H1 (cell line): Measurements from ENCODE around the gene HSCB. TPM values are rescaled to one million over a fixed set of nuclear protein-coding genes. Genes with fewer than 3 reads are reported as not detected.

Experiments used
- CHD7 ChIP-seq: fragments of 300-600 bp; sonication (generic); IDR thresholded peaks from 2 replicates; pipeline ENCODE4 v1.7.1; 2012; ENCODE audit warnings: low read length, moderate library complexity, mild to moderate bottlenecking, inconsistent platforms; ENCODE audit not compliant: insufficient replicate concordance
- EGR1 ChIP-seq: IDR thresholded peaks from 2 replicates; pipeline ENCODE4 v1.6.1; 2011; ENCODE audit warnings: low read depth, low read length, borderline replicate concordance
- EP300 ChIP-seq, 2 experiments: IDR thresholded peaks; 1 replicate in 1 of 2; 2 replicates in 1 of 2; pipeline ENCODE4 v1.6.1; 2011 to 2012; ENCODE audit warnings: low read depth in 2 of 2, low read length in 2 of 2, mild to moderate bottlenecking in 2 of 2, borderline replicate concordance in 1 of 2, inconsistent platforms in 1 of 2, moderate library complexity in 1 of 2
- FOSL1 ChIP-seq: IDR thresholded peaks from 2 replicates; pipeline ENCODE4 v1.6.1; 2011; ENCODE audit warnings: mild to moderate bottlenecking, low read depth, low read length, moderate library complexity; ENCODE audit not compliant: insufficient read depth
- HDAC2 ChIP-seq, 2 experiments: fragments of 300-600 bp in 1 of 2; sonication (generic) in 1 of 2; IDR thresholded peaks; 2 replicates each; pipeline ENCODE4 v1.6.1; 2011 to 2012; ENCODE audit warnings: low read depth in 2 of 2, low read length in 2 of 2, mild to moderate bottlenecking in 2 of 2, moderate library complexity in 2 of 2, borderline replicate concordance in 1 of 2, inconsistent platforms in 1 of 2
- MAFK ChIP-seq: IDR thresholded peaks from 2 replicates; pipeline ENCODE4 v1.6.1; 2012; ENCODE audit warnings: low read depth, mild to moderate bottlenecking, improper control_type of control experiment, low read length
- PHF8 ChIP-seq: fragments of 200-600 bp; sonication (generic); conservative IDR thresholded peaks from 2 replicates; pipeline ENCODE4 v1.7.1; 2012; ENCODE audit warnings: low read depth, mild to moderate bottlenecking, inconsistent platforms, low read length, moderate library complexity
- POU5F1 ChIP-seq: IDR thresholded peaks from 2 replicates; pipeline ENCODE4 v1.6.1; 2011; ENCODE audit warnings: low read depth, mild to moderate bottlenecking, low read length, moderate library complexity
- SUZ12 ChIP-seq: fragments of 200-600 bp; sonication (generic); IDR thresholded peaks from 2 replicates; pipeline ENCODE4 v1.6.1; 2012; ENCODE audit warnings: mild to moderate bottlenecking, inconsistent platforms, low read length, moderate library complexity, mixed read lengths
- TAF7 ChIP-seq: optimal IDR thresholded peaks from 2 replicates; pipeline ENCODE3; 2011; ENCODE audit warnings: low read depth, mild to moderate bottlenecking, inconsistent platforms, low read length, moderate library complexity, borderline replicate concordance
- TBP ChIP-seq: IDR thresholded peaks from 2 replicates; pipeline ENCODE4 v1.6.1; 2011; ENCODE audit warnings: low read depth, low read length, improper control_type of control experiment
- YY1 ChIP-seq: IDR thresholded peaks from 2 replicates; pipeline ENCODE4 v1.6.1; 2011; ENCODE audit warnings: low read depth, mild to moderate bottlenecking, low read length
- polyA plus RNA-seq, 7 experiments: library from polyadenylated mRNA; depleted of rRNA in 3 of 7; stranded (reverse) in 5 of 7; unstranded in 2 of 7; fragments of >200 nt in 5 of 7; fragments of 200-250 nt in 2 of 7; gene quantifications; 1 replicate in 5 of 7; 2 replicates in 1 of 7; 4 replicates in 1 of 7; pipeline versions ENCODE4 v1.2.1 to v1.2.3, GENCODE V29; 2011 to 2013; ENCODE audit warnings: missing spikeins in 2 of 7, mixed read lengths in 2 of 7
- total RNA-seq: library from RNA; stranded (reverse); fragmentation: NEBNext Ultra II Directional; extraction: Animal tissue kit (Norgen Biotek cat#: 25700); gene quantifications from 2 replicates; pipeline ENCODE4 v1.2.1, GENCODE V29; 2021

Gene HSCB
- total and polyA plus RNA-seq, 2 of the 8 experiments (the other 6 are each of a cell fraction or from before 2014, with no cell fraction given) = 14.7 to 16.6 TPM

GRCh38 chr22:28715611-28716010, 26.2 kb upstream of the HSCB start (continued):
- no peak for TF ChIP-seq CHD7
- TF ChIP-seq EP300 (IDR thresholded peaks at IDR 0.05; ENCODE audit: borderline replicate concordance in 1 of 2, low read depth in 2 of 2, low read length in 2 of 2) = no peak
- TF ChIP-seq TAF7 = no peak
- TF ChIP-seq MAFK = no peak
- TF ChIP-seq EGR1 = no peak
- no peak for TF ChIP-seq YY1
- TF ChIP-seq TBP = no peak
- TF ChIP-seq SUZ12 = no peak
- TF ChIP-seq FOSL1 = no peak
- no peak for TF ChIP-seq HDAC2 (IDR thresholded peaks at IDR 0.05; ENCODE audit: borderline replicate concordance in 1 of 2, low read depth in 2 of 2, low read length in 2 of 2)
- no peak for TF ChIP-seq POU5F1
- TF ChIP-seq PHF8 = no peak
